Keratinocyte (primary cell): ENCODE results near the gene EMC10.

ENCODE experiments used
- EZH2 ChIP-seq: IDR thresholded peaks from one replicate; pipeline ENCODE4 v1.6.1; 2012; ENCODE audit warnings: inconsistent platforms, mild to moderate bottlenecking, low read length, moderate library complexity
- TF ChIP-seq, protein P1 (sequence below), 3 experiments: IDR thresholded peaks in 1 of 3; conservative IDR thresholded peaks in 1 of 3; optimal IDR thresholded peaks in 1 of 3; 2 replicates in 2 of 3; 3 replicates in 1 of 3; pipeline versions ENCODE3 to v1.5.1; 2011; ENCODE audit warnings: low read length in 3 of 3, mild to moderate bottlenecking in 3 of 3, moderate library complexity in 2 of 3, control low read depth in 1 of 3, inconsistent platforms in 1 of 3; ENCODE audit not compliant: insufficient read depth in 2 of 3; ENCODE audit errors: extremely low read depth in 1 of 3

DNA sequence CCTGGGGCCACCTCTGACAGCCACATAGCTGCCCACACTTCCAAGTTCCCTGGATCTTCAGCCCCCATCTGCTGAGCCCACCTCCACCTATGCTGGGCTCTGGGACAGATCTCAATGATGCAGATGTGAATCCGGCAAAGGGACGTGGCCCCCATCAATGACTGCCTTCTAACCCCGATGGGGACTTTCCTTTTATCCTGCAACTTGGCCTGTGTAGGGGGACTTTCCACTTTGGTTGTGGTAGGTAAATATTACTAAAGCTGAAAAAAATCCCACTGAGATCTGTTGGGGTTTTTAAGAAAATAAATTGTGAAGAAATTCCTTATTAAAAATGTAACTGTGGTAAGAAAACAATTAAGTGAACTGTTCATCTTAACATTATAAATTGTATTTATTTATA, 58.2 kb downstream of the EMC10 start:
- TF ChIP-seq, protein P1, sequence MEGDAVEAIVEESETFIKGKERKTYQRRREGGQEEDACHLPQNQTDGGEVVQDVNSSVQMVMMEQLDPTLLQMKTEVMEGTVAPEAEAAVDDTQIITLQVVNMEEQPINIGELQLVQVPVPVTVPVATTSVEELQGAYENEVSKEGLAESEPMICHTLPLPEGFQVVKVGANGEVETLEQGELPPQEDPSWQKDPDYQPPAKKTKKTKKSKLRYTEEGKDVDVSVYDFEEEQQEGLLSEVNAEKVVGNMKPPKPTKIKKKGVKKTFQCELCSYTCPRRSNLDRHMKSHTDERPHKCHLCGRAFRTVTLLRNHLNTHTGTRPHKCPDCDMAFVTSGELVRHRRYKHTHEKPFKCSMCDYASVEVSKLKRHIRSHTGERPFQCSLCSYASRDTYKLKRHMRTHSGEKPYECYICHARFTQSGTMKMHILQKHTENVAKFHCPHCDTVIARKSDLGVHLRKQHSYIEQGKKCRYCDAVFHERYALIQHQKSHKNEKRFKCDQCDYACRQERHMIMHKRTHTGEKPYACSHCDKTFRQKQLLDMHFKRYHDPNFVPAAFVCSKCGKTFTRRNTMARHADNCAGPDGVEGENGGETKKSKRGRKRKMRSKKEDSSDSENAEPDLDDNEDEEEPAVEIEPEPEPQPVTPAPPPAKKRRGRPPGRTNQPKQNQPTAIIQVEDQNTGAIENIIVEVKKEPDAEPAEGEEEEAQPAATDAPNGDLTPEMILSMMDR (optimal IDR thresholded peaks at IDR 0.05 in 1 of 3, IDR thresholded peaks at IDR 0.05 in 1 of 3, conservative IDR thresholded peaks at IDR 0.05 in 1 of 3; ENCODE audit: extremely low read depth in 1 of 3, insufficient read depth in 2 of 3, low read length in 3 of 3): no peak
- no peak for TF ChIP-seq EZH2
